GM21528 (cell line): ENCODE results near the gene GPAT2.
"Not testable (repeated sequence)": the region's sequence is repeated elsewhere in the genome, so short reads cannot be mapped to it uniquely, and the experiment has no call there.

Experiments
- ATAC-seq: cut with Tn5 transposase; IDR thresholded peaks from one replicate; pipeline ENCODE4 v1.9.1; 2021; ENCODE audit warnings: mild to moderate bottlenecking, moderate library complexity; ENCODE audit not compliant: unreplicated experiment, low FRiP score

The GPAT2 gene, protein sequence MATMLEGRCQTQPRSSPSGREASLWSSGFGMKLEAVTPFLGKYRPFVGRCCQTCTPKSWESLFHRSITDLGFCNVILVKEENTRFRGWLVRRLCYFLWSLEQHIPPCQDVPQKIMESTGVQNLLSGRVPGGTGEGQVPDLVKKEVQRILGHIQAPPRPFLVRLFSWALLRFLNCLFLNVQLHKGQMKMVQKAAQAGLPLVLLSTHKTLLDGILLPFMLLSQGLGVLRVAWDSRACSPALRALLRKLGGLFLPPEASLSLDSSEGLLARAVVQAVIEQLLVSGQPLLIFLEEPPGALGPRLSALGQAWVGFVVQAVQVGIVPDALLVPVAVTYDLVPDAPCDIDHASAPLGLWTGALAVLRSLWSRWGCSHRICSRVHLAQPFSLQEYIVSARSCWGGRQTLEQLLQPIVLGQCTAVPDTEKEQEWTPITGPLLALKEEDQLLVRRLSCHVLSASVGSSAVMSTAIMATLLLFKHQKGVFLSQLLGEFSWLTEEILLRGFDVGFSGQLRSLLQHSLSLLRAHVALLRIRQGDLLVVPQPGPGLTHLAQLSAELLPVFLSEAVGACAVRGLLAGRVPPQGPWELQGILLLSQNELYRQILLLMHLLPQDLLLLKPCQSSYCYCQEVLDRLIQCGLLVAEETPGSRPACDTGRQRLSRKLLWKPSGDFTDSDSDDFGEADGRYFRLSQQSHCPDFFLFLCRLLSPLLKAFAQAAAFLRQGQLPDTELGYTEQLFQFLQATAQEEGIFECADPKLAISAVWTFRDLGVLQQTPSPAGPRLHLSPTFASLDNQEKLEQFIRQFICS

DNA sequence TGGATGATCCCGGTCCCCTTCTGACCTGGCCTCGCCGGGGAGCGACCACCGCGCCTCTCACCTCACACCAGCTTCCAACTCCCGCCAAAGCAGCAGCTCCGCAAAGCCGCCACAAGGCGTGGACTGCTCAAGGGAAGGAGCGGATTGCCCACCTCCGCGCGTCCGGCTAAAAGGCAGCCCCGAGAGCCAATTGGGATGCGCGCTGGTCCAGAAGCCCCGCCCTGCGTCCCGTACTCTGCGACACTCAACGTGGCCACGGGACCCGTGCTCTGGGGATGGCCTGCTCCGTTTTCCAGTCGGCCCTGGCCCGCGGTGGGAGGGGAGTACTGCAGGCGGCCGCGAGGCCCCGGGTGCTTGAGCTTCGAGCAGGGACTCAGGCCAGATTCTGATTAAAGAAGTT, at the start of gene GPAT2:
GPAT2 (minus strand) TSS at position 125 of the 400 bp plus-strand sequence. CDS start 2,557 bp downstream, outside the sequence.
- ATAC-seq = not testable (repeated sequence)

GRCh38 chr2:96083989-96084857, 49.5 kb upstream of the GPAT2 start:
- ATAC-seq = no peak

GRCh38 chr2:96083064-96083939, 48.6 kb upstream of the GPAT2 start:
- no peak for ATAC-seq

GRCh38 chr2:96082211-96083063, 47.7 kb upstream of the GPAT2 start:
- ATAC-seq = no peak

DNA sequence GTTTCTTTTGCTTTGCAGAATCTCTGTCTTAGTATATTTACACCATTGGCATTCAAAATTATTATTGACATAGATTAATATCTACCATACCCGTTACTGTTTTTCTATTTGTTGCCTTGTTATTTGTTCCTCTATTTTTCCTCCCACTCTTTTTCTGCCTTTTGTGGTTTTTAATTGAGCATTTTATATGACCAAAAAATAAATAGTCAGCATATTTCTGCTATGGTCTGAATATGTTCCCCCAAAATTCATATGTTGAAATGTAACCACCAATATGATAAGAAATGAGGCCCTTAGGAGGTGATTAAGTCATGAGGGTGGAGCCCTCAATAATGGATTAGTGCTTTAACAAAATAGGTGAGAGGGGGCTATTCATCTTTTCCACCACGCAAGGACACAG, 46.3 kb upstream of the GPAT2 start:
- no peak for ATAC-seq

- no peak for ATAC-seq
Measured at GRCh38 chr2:96075199-96075771, 40.6 kb upstream of the GPAT2 start.

- ATAC-seq = no peak
Measured at GRCh38 chr2:96074156-96074555, 39.4 kb upstream of the GPAT2 start.

DNA sequence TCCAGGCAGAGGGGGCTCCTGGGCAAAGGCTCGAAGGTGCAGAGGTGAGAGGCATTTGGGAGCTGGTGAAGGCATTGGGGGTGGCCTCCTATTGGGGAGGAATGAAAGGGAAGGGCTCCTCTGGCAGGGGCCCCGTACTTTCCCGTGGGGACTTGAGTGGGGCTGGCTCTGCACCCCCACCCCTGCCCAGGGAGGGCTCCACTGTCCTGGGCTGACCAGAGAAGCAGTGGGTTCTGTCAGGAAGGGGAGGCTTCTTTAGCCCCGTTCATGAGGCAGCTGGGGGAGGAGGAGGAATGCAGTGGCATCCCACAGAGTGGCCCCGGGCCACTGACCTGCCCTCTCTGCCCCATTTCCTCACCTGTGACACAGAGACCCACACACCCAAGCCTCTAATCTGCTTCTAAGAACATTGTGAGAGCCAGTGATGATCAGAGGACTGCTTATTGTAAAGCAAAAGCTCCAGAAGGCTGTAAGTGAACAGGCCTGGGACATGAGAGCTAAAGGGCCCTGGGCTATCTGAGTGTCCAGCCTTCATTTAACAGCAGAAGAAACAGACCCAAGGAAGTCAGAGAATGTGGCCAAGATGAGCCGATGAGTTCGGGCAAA, 38.6 kb upstream of the GPAT2 start:
- no peak for ATAC-seq

DNA sequence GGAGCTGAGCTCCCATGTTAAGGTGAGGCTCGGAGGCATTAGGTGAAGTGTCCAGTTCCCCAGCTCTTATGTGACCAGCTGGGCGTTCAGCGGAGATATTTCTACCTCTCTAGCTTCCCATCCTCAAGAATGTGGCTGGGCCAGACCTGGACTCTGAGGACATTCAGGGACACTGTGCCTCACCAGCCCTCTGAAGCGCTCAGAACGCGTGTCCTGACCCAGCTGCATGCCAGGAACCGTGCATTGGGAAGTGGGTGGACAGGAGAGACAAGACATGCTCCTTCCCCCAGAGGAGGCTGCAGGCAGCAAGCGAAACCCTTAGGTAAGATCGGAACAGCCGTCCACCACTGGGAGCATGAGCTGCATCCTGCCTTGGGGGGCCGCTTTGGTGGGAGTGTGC, 38.0 kb upstream of the GPAT2 start:
- ATAC-seq = no peak

DNA sequence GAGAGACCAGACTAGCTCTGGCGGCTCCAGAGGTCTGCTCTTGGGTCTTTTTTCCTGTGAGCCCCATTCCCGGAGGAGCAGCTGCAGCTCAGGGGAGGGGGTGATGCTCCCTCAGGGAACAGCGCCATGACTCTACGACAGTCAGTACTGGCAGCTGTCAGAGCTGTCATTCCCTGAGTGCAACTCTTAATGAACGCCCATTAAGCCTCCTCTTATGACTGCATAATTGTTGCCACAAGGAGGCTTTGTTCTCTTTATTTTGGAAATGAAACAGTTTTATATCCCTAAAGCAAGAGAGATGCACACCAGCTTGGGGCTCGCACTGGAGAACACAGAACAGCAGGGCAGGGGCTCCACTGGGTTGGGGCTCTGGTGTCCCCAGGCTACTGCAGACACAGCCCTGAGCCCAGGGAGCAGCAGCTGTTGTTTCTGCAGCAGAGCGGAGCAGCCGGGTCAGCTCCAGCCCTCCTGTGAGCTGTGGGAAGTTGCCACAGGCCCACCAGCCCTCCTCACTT, 37.3 kb upstream of the GPAT2 start:
- ATAC-seq = not testable (repeated sequence)

- ATAC-seq = not testable (repeated sequence)
Measured at GRCh38 chr2:96071087-96071976, 36.6 kb upstream of the GPAT2 start.

GRCh38 chr2:96070351-96070750, 35.6 kb upstream of the GPAT2 start:
- not testable (repeated sequence) for ATAC-seq

DNA sequence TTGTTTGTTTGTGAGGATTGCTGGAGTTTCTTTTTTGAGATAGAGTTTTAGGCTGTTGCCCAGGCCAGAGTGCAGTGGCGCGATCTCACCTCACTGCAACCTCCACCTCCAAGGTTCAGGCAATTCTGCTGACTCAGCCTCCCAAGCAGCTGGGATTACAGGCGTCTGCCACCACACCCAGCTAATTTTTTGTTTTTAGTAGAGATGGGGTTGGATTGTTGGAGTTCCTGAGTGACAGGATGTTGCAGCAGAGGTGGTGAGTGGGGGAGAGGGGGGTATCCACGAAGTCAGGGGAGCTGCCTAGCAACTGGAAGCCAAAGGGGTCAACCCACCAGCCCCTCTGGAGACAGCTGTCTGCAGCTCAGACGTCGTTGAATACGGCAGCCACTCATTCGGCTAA, 35.2 kb upstream of the GPAT2 start:
- not testable (repeated sequence) for ATAC-seq

DNA sequence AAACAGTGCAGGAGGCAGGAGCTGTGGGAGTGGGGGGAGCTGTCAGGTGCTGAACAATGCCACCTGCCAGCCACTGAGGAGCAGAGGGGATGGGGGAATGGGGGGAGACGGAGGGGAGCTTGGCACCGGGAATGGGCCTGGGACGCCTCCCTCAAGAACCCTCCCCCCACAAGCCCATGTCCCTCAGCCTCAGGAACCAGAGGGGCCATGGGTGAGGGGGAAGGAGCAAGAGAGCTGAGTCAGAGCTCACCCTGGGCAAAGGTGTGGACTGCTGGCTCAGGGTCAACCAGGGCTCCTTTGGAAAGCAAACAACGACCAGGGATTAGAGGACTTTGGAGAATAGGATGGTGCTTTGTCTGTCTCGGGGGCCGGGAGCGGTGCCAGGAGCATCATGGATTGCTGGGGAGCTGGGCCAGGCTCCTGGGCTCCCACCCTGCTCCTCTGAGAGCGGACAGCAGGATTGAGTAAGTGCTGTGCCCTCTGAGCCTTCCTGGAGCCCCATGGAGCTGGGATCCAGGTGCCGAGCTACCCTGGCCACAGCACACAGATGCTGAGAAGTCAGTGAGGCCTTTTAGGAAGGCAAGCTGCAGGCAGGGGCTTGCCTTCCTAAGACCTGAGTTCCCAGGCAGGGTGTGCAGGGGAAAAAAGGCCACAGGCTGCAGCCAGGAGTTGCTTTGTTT, 33.3 kb upstream of the GPAT2 start:
- ATAC-seq = not testable (repeated sequence)

- ATAC-seq = not testable (repeated sequence)
Measured at GRCh38 chr2:96067098-96067660, 32.5 kb upstream of the GPAT2 start.

- ATAC-seq = not testable (repeated sequence)
Measured at GRCh38 chr2:96066511-96066910, 31.8 kb upstream of the GPAT2 start.
